GM23248 (cell line): ENCODE measurements around the gene CTNNB1. TPM values are rescaled to one million over a fixed set of nuclear protein-coding genes. Genes with fewer than 3 reads are reported as not detected.

Experiments used
- DNase-seq: peaks from one replicate; pipeline ENCODE4 v3.0.0-alpha.2; 2015
- H2AFZ ChIP-seq: fragments of 200-600 bp; sonication (generic); 2 replicates; pipeline ENCODE4 v1.6.1; 2016; ENCODE audit warnings: antibody characterized with exemption
- H3F3A ChIP-seq: fragments of 200-600 bp; sonication (generic); 2 replicates; pipeline ENCODE4 v1.6.1; 2016; ENCODE audit warnings: mild to moderate bottlenecking, antibody characterized with exemption, mixed run types; ENCODE audit not compliant: insufficient read depth
- H3K27ac ChIP-seq: fragments of 200-600 bp; sonication (generic); 2 replicates; pipeline ENCODE4 v1.5.1; 2016; ENCODE audit warnings: mild to moderate bottlenecking
- H3K27me3 ChIP-seq: fragments of 200-600 bp; sonication (generic); replicated peaks from 2 replicates; pipeline ENCODE4 v1.6.1; 2016; ENCODE audit warnings: mild to moderate bottlenecking; ENCODE audit not compliant: insufficient read depth
- H3K36me3 ChIP-seq: fragments of 200-600 bp; sonication (generic); 2 replicates; pipeline ENCODE4 v1.6.1; 2016; ENCODE audit warnings: low read depth, mild to moderate bottlenecking
- H3K4me1 ChIP-seq: fragments of 200-600 bp; sonication (generic); 2 replicates; pipeline ENCODE4 v1.6.1; 2016; ENCODE audit warnings: mild to moderate bottlenecking; ENCODE audit not compliant: insufficient read depth
- H3K4me2 ChIP-seq: fragments of 200-600 bp; sonication (generic); one replicate; pipeline ENCODE4 v1.6.1; 2016; ENCODE audit warnings: mild to moderate bottlenecking; ENCODE audit not compliant: unreplicated experiment
- H3K4me3 ChIP-seq: fragments of 200-600 bp; sonication (generic); 2 replicates; pipeline ENCODE4 v1.5.1; 2016; ENCODE audit warnings: mild to moderate bottlenecking
- H3K79me2 ChIP-seq: fragments of 200-600 bp; sonication (generic); 2 replicates; pipeline ENCODE4 v1.6.1; 2016; ENCODE audit warnings: mild to moderate bottlenecking; ENCODE audit not compliant: insufficient read depth
- H3K9ac ChIP-seq: fragments of 200-600 bp; sonication (generic); 2 replicates; pipeline ENCODE4 v1.6.1; 2016; ENCODE audit warnings: mild to moderate bottlenecking
- H3K9me2 ChIP-seq: fragments of 200-600 bp; sonication (generic); 2 replicates; pipeline ENCODE4 v1.6.1; 2016; ENCODE audit warnings: mixed run types, mild to moderate bottlenecking, moderate library complexity; ENCODE audit not compliant: insufficient read depth
- H3K9me3 ChIP-seq: fragments of 200-600 bp; sonication (generic); one replicate; pipeline ENCODE4 v1.6.1; 2017; ENCODE audit warnings: low read depth
- H4K20me1 ChIP-seq: fragments of 200-600 bp; sonication (generic); 2 replicates; pipeline ENCODE4 v1.6.0; 2016; ENCODE audit not compliant: insufficient read depth
- EZH2 ChIP-seq: fragments of 200-600 bp; sonication (generic); IDR thresholded peaks from 2 replicates; pipeline ENCODE4 v1.6.1; 2018; ENCODE audit warnings: antibody characterized with exemption, mild to moderate bottlenecking; ENCODE audit not compliant: insufficient read depth, poor library complexity, severe bottlenecking
- EZH2phosphoT487 ChIP-seq: fragments of 200-600 bp; sonication (generic); IDR thresholded peaks from 2 replicates; pipeline ENCODE4 v1.6.1; 2018; ENCODE audit warnings: antibody characterized with exemption, moderate library complexity, mild to moderate bottlenecking, low read depth; ENCODE audit not compliant: insufficient read depth
- WGBS, 2 experiments: methylation state at CpG; one replicate each; pipeline ENCODE4 v1.1.6; 2015 to 2017; ENCODE audit warnings: low lambda C conversion rate in 2 of 2, low coverage in 1 of 2; ENCODE audit errors: missing lambda C conversion rate in 2 of 2; 5-methylcytosine and 5-hydroxymethylcytosine counted together
- in situ Hi-C: fragments of 300-500 bp; cut with MboI; formaldehyde crosslinking; loops from 2 replicates; pipeline ENCODE4 v1.15.0; 2020
- polyA plus RNA-seq: library from polyadenylated mRNA; unstranded; fragments of >200 nt; fragmentation: Nextera tagmentation; extraction: Ambion mirVana; gene quantifications from 2 replicates; pipeline ENCODE4 v1.2.1, GENCODE V29; 2016
- small RNA-seq: library from RNA; depleted of rRNA; stranded (forward); fragments of <200 nt; gene quantifications from one replicate; pipeline ENCODE3, GENCODE V24; 2014; ENCODE audit warnings: low read depth, low replicate concordance
- total RNA-seq: library from RNA; depleted of rRNA; stranded (reverse); fragments of >200 nt; shearing (Covaris generic); gene quantifications from 2 replicates; pipeline ENCODE4 v1.2.3, GENCODE V29; 2014

Gene CTNNB1
- total and polyA plus RNA-seq, 2 experiments from 2014 or later = 182 to 492 TPM

GRCh38 chr3:41286305-41286704 is 87.0 kb downstream of the CTNNB1 start:
- TF ChIP-seq EZH2phosphoT487 = no peak
- no peak for TF ChIP-seq EZH2
- no peaks in the 10 kb centered on the region for H3K9me2 ChIP-seq
- H3F3A ChIP-seq = no peaks in the 10 kb centered on the region
- H3K27me3 ChIP-seq = no peaks in the 10 kb centered on the region
- H3K4me2 ChIP-seq = no peak overlapping the region
- H4K20me1 ChIP-seq = no peaks in the 10 kb centered on the region
- H3K27ac ChIP-seq = no peak overlapping the region
- H3K9ac ChIP-seq = no peak overlapping the region
- no peaks in the 10 kb centered on the region for H3K9me3 ChIP-seq
- H2AFZ ChIP-seq = no peak overlapping the region
- 51 to 69% methylated on average over 6 of the region's 6 CpGs for WGBS, 2 experiments
- H3K79me2 ChIP-seq = no peaks in the 10 kb centered on the region
- in situ Hi-C loops = no loop called here
- H3K4me3 ChIP-seq = no peak overlapping the region
- DNase-seq = no peak
- H3K4me1 ChIP-seq = no peaks in the 10 kb centered on the region
- H3K36me3 ChIP-seq = no peaks in the 10 kb centered on the region

GRCh38 chr3:41288785-41289184 is 89.5 kb downstream of the CTNNB1 start:
- Histone ChIP-seq H4K20me1 (no peaks in the 10 kb centered on the region), H3K4me3 (no peak overlapping the region), H3K9ac (no peak overlapping the region), H3K4me2 (no peak overlapping the region), H3K9me3 (no peaks in the 10 kb centered on the region), H3K4me1 (no peaks in the 10 kb centered on the region), H3K27me3 (no peaks in the 10 kb centered on the region), H3K9me2 (no peaks in the 10 kb centered on the region), H2AFZ (no peak overlapping the region), H3F3A (no peaks in the 10 kb centered on the region), H3K27ac (no peak overlapping the region), H3K79me2 (no peaks in the 10 kb centered on the region), H3K36me3 (no peaks in the 10 kb centered on the region)
- WGBS, 2 experiments = 80 to 81% methylated on average over 8 of the region's 8 CpGs
- TF ChIP-seq EZH2 (no peak), EZH2phosphoT487 (no peak)
- in situ Hi-C loops = no loop called here
- DNase-seq = no peak

Small RNA genes lying within 50 kb of the gene (small RNA-seq; reads per million reads assigned to genes)
- gene MRPS31P1 = not detected
